GM21360 (cell line): ENCODE measurements around the gene SFTPA1.
"Not testable (repeated sequence)": the region's sequence is repeated elsewhere in the genome, so short reads cannot be mapped to it uniquely, and the experiment has no call there.

ENCODE experiments used
- ATAC-seq: cut with Tn5 transposase; IDR thresholded peaks from one replicate; pipeline ENCODE4 v1.9.1; 2021; ENCODE audit warnings: mild to moderate bottlenecking, moderate library complexity; ENCODE audit not compliant: unreplicated experiment

Gene SFTPA1

DNA sequence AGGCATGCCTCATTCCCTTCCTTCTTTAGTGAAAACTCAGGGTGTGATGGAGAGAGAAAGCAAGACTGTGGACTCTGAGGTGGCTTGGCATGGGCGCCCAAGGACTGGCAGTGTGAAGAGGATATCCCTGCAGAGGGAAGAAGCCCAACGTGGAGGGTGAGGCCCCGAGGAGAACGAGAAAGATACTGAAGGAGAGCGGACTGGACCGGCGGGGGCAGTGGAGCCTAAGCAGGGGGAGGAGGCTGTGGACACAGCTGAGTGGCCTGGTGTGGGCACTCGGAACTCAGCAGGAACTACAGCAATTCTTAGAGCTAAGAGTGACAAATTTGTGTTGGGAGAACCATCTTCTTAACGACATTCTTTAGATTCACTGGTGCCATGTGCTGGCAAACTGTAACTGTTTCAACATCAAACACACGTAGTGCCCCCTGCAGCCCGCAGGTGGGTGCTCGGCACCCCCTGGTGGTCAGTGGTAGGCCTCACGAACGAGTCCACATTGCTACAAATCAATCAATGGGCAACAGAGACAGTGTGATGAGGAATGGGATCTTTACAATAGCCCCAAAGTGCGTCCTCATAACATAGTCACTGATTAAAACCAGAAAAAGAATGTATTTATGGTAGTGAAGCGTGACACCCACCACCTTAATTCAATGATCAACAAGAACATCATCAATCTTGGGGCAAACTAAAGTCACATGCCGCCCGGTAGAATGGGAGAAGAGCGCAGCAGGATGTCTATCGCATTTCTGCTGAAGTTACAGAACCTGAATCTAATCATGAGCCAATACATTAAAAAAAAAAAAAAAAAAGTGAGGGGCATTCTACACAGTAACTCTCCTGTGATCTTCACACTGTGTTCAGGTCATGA, 2.0 kb upstream of the SFTPA1 start:
- no peak for ATAC-seq

- not testable (repeated sequence) for ATAC-seq
These were observed 646 bp downstream of the SFTPA1 start for GRCh38 chr10:79611193-79611976.

- no peak for ATAC-seq
These were observed 4.8 kb downstream of the SFTPA1 start for GRCh38 chr10:79615577-79615976.

- ATAC-seq = no peak
These were observed 5.4 kb downstream of the SFTPA1 start for GRCh38 chr10:79616164-79616563.

- ATAC-seq = not testable (repeated sequence)
These were observed 12.9 kb downstream of the SFTPA1 start for GRCh38 chr10:79623663-79624062.

GRCh38 chr10:79627075-79627474, 16.3 kb downstream of the SFTPA1 start:
- ATAC-seq = no peak

GRCh38 chr10:79628083-79628482, 17.3 kb downstream of the SFTPA1 start:
- ATAC-seq = no peak

DNA sequence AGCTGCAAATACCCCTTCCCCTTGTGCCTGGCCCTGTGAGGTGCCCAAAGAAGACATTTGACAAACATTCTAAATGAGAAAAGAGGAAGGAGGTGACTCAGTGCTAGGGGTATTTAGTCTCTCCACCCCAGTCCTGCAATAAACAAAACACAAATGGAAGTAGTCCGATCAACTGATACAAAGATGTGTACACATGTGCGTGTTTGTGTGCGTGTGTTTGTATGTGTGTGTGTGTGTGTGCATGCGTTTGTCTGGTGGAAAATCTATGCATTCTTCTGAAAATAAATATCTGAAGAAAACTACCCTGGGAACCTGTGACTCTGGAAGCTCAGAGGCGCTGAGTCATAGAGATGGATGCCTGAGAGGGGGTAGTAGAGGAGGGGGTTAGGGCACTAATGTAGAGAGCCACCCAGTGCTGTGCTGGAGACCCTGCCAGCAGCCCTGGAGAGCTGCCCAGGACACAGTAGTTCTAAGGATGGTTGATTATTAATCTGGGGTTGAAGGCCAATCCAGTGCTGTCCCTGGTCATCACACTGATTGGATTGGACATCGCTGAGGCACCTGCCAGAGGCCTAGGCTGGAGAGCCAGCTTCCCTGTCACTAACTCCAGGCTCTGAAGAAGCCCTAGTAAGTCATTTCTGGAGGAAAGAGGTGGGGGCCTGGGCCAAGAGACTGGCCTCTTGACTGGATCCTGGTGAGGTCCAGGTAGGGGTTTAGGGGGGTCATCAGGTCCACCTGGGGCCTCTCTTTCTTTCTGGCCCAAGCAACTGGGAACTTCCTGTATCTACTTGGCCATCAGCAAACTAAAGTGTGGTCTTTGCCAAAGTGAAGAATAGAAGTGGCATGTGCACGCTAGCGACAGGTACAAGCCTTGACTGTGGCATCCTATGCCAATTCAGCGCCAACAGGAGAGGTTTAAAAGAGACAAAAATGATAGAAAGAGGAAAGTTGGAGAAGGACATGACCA, 18.5 kb downstream of the SFTPA1 start:
- no peak for ATAC-seq

- ATAC-seq = no peak
These were observed 19.2 kb downstream of the SFTPA1 start for GRCh38 chr10:79629955-79630327.

- ATAC-seq = not testable (repeated sequence)
These were observed 26.0 kb downstream of the SFTPA1 start for GRCh38 chr10:79636654-79637199.

DNA sequence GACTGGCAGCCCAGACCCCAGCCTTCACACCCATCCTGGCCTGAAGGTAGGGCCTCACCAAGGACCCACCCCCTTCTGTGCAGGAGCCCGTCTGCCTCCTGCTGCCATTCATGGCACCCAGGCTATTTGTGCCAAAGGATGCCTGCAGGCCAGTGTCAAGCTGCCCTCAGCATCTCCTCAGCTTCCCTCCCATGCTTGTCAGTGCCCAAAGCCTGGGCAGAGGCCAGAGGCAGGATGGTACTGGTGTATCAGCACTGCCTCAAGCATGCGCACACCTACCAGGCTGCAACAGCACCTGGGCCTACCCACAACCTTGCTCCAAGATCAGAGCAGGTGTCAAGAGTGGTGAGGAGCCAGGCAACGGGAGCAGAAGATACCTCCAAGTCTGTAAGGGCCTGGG, 27.6 kb downstream of the SFTPA1 start:
- no peak for ATAC-seq

DNA sequence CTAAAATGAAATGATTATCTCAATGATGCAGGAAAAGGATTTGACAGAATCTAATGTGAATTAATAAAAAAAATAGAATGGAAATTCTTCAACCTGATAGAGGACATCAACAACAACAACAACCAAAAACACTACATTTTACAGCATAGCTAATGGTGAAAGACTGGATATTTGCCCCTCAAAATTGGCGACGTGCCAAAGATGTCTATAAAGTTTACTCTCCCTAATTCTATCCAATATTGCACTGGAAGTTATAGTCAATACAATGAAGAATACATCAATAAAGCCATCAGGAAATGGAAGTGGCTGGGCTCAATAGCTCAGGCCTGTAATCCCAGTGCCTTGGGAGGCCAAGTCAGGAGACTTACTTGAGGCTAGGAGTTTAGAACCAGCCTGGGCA, 42.0 kb downstream of the SFTPA1 start:
- not testable (repeated sequence) for ATAC-seq

DNA sequence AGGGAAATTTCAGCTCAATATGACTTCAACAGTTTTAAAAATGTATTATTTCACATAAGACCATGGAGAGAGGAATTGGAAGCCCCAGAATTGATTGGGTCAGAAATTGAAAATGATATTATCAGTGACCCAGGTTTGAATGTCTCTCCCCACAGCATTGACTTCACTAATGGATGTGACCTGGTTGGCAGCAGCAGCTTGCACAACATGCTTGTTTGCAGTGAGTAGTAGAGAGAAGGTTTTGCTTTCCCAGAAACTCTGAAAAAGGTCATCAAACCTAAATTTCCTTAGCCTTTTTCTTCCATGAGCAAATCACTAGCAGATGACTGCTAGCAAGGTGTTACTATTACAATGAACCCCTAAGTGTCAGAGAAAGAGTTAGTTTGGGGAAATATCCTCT, 52.5 kb downstream of the SFTPA1 start:
- ATAC-seq = not testable (repeated sequence)

DNA sequence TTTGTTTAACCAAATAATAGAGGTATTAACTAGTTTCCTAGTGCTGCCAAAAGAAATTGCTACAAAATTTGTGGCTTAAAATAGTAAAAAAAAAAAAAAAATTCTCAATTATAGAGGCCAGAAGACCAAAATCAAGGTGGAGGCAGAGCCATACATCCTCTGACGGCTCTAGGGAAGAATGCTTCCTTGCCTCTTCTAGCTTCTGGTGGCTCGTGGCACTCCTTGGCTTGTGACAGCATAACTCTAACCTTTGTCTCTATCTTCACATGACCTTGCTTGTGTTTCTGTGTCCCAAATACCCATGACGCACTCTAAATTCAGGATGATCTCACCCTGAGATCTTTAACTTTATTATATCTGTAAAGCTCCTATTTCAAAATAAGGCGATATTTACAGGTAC, 53.9 kb downstream of the SFTPA1 start:
- not testable (repeated sequence) for ATAC-seq
